Dendritic cell treated with granulocyte-macrophage colony-stimulating factor and Interleukin-4, amounts not matched to agents 40 ng/mL and 50 ng/mL, for 4 days (primary cell): ENCODE measurements around the gene DIP2A.

Experiments
- H3K27ac Mint-ChIP-seq: one replicate; pipeline ENCODE4 v1.8.0; 2022; ENCODE audit warnings: mild to moderate bottlenecking, mixed read lengths
- H3K27me3 Mint-ChIP-seq: one replicate; pipeline ENCODE4 v1.8.0; 2022; ENCODE audit warnings: mild to moderate bottlenecking, mixed read lengths
- H3K36me3 Mint-ChIP-seq: one replicate; pipeline ENCODE4 v1.8.0; 2022; ENCODE audit warnings: low read depth, mixed read lengths
- H3K4me1 Mint-ChIP-seq: one replicate; pipeline ENCODE4 v1.8.0; 2022; ENCODE audit warnings: low read depth, mixed read lengths
- H3K4me3 Mint-ChIP-seq: one replicate; pipeline ENCODE4 v1.8.0; 2022; ENCODE audit warnings: mild to moderate bottlenecking, moderate library complexity, mixed read lengths
- H3K9me3 Mint-ChIP-seq: one replicate; pipeline ENCODE4 v1.8.0; 2022; ENCODE audit warnings: mixed read lengths
- intact Hi-C: fragments of 100-400 bp; cut with micrococcal nuclease; formaldehyde crosslinking; loops from one replicate; pipeline ENCODE4 v1.15.0; 2022

The DIP2A gene

GRCh38 chr21:46421191-46421750, 37.4 kb upstream of the DIP2A start:
- H3K27ac Mint-ChIP-seq: no peak overlapping the region
- H3K4me3 Mint-ChIP-seq: no peak overlapping the region
- intact Hi-C loops: no loop called here
- no peaks in the 10 kb centered on the region for H3K9me3 Mint-ChIP-seq
- no peaks in the 10 kb centered on the region for H3K27me3 Mint-ChIP-seq
- H3K4me1 Mint-ChIP-seq: peaks cover 9% of the 10 kb centered on the region
- peaks cover 78% of the 10 kb centered on the region for H3K36me3 Mint-ChIP-seq

- intact Hi-C loops: no loop called here
- H3K27me3 Mint-ChIP-seq: no peaks in the 10 kb centered on the region
- no peaks in the 10 kb centered on the region for H3K9me3 Mint-ChIP-seq
- H3K4me1 Mint-ChIP-seq: peaks cover 9% of the 10 kb centered on the region
- H3K4me3 Mint-ChIP-seq: no peak overlapping the region
- H3K27ac Mint-ChIP-seq: no peak overlapping the region
- peaks cover 78% of the 10 kb centered on the region for H3K36me3 Mint-ChIP-seq
Measured at GRCh38 chr21:46421756-46422555, 36.7 kb upstream of the DIP2A start.

GRCh38 chr21:46422636-46423241, 36.0 kb upstream of the DIP2A start:
- no peaks in the 10 kb centered on the region for H3K27me3 Mint-ChIP-seq
- peaks cover 9% of the 10 kb centered on the region for H3K4me1 Mint-ChIP-seq
- H3K4me3 Mint-ChIP-seq: no peak overlapping the region
- intact Hi-C loops: no loop called here
- H3K36me3 Mint-ChIP-seq: peaks cover 85% of the 10 kb centered on the region
- no peaks in the 10 kb centered on the region for H3K9me3 Mint-ChIP-seq
- no peak overlapping the region for H3K27ac Mint-ChIP-seq

GRCh38 chr21:46423546-46424038, 35.1 kb upstream of the DIP2A start:
- H3K4me3 Mint-ChIP-seq: no peak overlapping the region
- intact Hi-C loops: no loop called here
- H3K36me3 Mint-ChIP-seq: peaks cover 88% of the 10 kb centered on the region
- peak overlapping the region; percentile 24 for H3K27ac Mint-ChIP-seq
- no peaks in the 10 kb centered on the region for H3K27me3 Mint-ChIP-seq
- H3K4me1 Mint-ChIP-seq: peaks cover 9% of the 10 kb centered on the region
- H3K9me3 Mint-ChIP-seq: no peaks in the 10 kb centered on the region

GRCh38 chr21:46424039-46424591, 34.6 kb upstream of the DIP2A start:
- Mint-ChIP-seq H3K9me3 (no peaks in the 10 kb centered on the region), H3K27ac (peak overlapping the region; percentile 24), H3K36me3 (peaks cover 88% of the 10 kb centered on the region), H3K4me1 (peaks cover 9% of the 10 kb centered on the region), H3K27me3 (no peaks in the 10 kb centered on the region), H3K4me3 (no peak overlapping the region)
- intact Hi-C loops: no loop called here

- intact Hi-C loops: no loop called here
- Mint-ChIP-seq H3K4me3 (no peak overlapping the region), H3K27me3 (no peaks in the 10 kb centered on the region), H3K36me3 (peaks cover 88% of the 10 kb centered on the region), H3K27ac (peak overlapping the region; percentile 10), H3K4me1 (peaks cover 9% of the 10 kb centered on the region), H3K9me3 (no peaks in the 10 kb centered on the region)
Measured at GRCh38 chr21:46424621-46425020, 34.1 kb upstream of the DIP2A start.

- H3K27ac Mint-ChIP-seq: peak overlapping the region; percentile 10
- peaks cover 88% of the 10 kb centered on the region for H3K36me3 Mint-ChIP-seq
- no peaks in the 10 kb centered on the region for H3K9me3 Mint-ChIP-seq
- no peaks in the 10 kb centered on the region for H3K27me3 Mint-ChIP-seq
- intact Hi-C loops: no loop called here
- H3K4me1 Mint-ChIP-seq: peaks cover 13% of the 10 kb centered on the region
- H3K4me3 Mint-ChIP-seq: no peak overlapping the region
Measured at GRCh38 chr21:46425041-46425440, 33.6 kb upstream of the DIP2A start.

- intact Hi-C loops: no loop called here
- H3K27me3 Mint-ChIP-seq: no peaks in the 10 kb centered on the region
- peaks cover 88% of the 10 kb centered on the region for H3K36me3 Mint-ChIP-seq
- no peaks in the 10 kb centered on the region for H3K9me3 Mint-ChIP-seq
- peaks cover 19% of the 10 kb centered on the region for H3K4me1 Mint-ChIP-seq
- no peak overlapping the region for H3K4me3 Mint-ChIP-seq
- H3K27ac Mint-ChIP-seq: no peak overlapping the region
Measured at GRCh38 chr21:46425571-46425970, 33.1 kb upstream of the DIP2A start.

GRCh38 chr21:46426313-46427046, 32.2 kb upstream of the DIP2A start:
- H3K9me3 Mint-ChIP-seq: no peaks in the 10 kb centered on the region
- no peaks in the 10 kb centered on the region for H3K27me3 Mint-ChIP-seq
- H3K27ac Mint-ChIP-seq: no peak overlapping the region
- intact Hi-C loops: no loop called here
- H3K4me3 Mint-ChIP-seq: no peak overlapping the region
- H3K36me3 Mint-ChIP-seq: peaks cover 88% of the 10 kb centered on the region
- H3K4me1 Mint-ChIP-seq: peaks cover 28% of the 10 kb centered on the region

- Mint-ChIP-seq H3K4me3 (no peak overlapping the region), H3K27ac (no peak overlapping the region), H3K9me3 (no peaks in the 10 kb centered on the region), H3K27me3 (no peaks in the 10 kb centered on the region), H3K36me3 (peaks cover 81% of the 10 kb centered on the region), H3K4me1 (peaks cover 38% of the 10 kb centered on the region)
- intact Hi-C loops: no loop called here
Measured at GRCh38 chr21:46427516-46427915, 31.2 kb upstream of the DIP2A start.

- Mint-ChIP-seq H3K27ac (no peak overlapping the region), H3K27me3 (no peaks in the 10 kb centered on the region), H3K36me3 (peaks cover 74% of the 10 kb centered on the region), H3K4me3 (no peak overlapping the region), H3K4me1 (peaks cover 41% of the 10 kb centered on the region), H3K9me3 (no peaks in the 10 kb centered on the region)
- intact Hi-C loops: no loop called here
Measured at GRCh38 chr21:46428286-46428685, 30.4 kb upstream of the DIP2A start.

GRCh38 chr21:46428987-46429710, 29.5 kb upstream of the DIP2A start:
- no peak overlapping the region for H3K27ac Mint-ChIP-seq
- peaks cover 44% of the 10 kb centered on the region for H3K4me1 Mint-ChIP-seq
- intact Hi-C loops: no loop called here
- H3K4me3 Mint-ChIP-seq: no peak overlapping the region
- no peaks in the 10 kb centered on the region for H3K9me3 Mint-ChIP-seq
- H3K27me3 Mint-ChIP-seq: no peaks in the 10 kb centered on the region
- H3K36me3 Mint-ChIP-seq: peaks cover 76% of the 10 kb centered on the region
